ENCODE results near the gene METTL9. TPM values are rescaled to one million over a fixed set of nuclear protein-coding genes. Genes with fewer than 3 reads are reported as not detected.

The METTL9 gene
- total and polyA plus RNA-seq, 2 of the 13 experiments (the other 11 are each of a cell fraction or from before 2014, with no cell fraction given): 123 to 204 TPM

DNA sequence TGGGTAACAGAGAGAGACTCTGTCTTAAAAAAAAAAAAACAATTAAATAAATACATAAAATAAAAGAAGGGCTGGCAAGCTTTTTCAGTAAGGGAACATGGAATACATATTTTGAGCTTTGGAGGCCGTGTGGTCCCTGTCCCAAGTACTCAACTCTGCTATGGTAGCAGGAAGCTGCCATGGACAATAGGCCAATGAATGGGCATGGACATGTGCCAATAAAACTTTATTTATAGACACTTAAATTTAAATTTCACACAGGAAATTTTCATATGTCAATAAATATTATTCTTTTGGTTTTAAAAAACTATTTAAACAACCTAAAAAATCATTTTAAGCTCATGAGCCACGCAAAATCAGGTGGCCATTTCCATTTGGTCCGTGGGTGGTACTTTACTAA is 68.2 kb downstream of the METTL9 start:
- Histone ChIP-seq H3K27me3 (ENCODE audit: control insufficient read depth in 1 of 2, insufficient read depth in 2 of 2, low read length in 2 of 2) (no peaks in the 10 kb centered on the region; a peak in 1 of 5 replicates), H3K27ac (ENCODE audit: extremely low read length, insufficient read depth, low read length) (no peak overlapping the region), H3K9me3 (ENCODE audit: low read length) (no peaks in the 10 kb centered on the region), H4K20me1 (ENCODE audit: insufficient read depth, low read length) (no peaks in the 10 kb centered on the region), H3K36me3 (replicated peaks in 1 of 2; ENCODE audit: control insufficient read depth in 1 of 2, insufficient read depth in 2 of 2, low read length in 2 of 2) (no peaks in the 10 kb centered on the region), H3K4me3 (replicated peaks in 1 of 3; ENCODE audit: insufficient read depth in 1 of 3, low read depth in 2 of 3, low read length in 3 of 3) (no peak overlapping the region), H3K4me1 (ENCODE audit: insufficient read depth, low read length) (peaks cover 38% of the 10 kb centered on the region), H3K9ac (ENCODE audit: insufficient read depth, low read depth, low read length) (no peak overlapping the region), H2AFZ (ENCODE audit: low read length) (no peak overlapping the region), H3K79me2 (ENCODE audit: insufficient read depth, low read length) (no peaks in the 10 kb centered on the region), H3K4me2 (ENCODE audit: low read depth, low read length) (no peak overlapping the region)
- DNase-seq (ENCODE audit: low spot score) (no peak), ATAC-seq (no peak), FAIRE-seq (no peak)
- WGBS (ENCODE audit: low lambda C conversion rate): 73% methylated on average over 3 of the region's 3 CpGs
- TF ChIP-seq, protein P1, sequence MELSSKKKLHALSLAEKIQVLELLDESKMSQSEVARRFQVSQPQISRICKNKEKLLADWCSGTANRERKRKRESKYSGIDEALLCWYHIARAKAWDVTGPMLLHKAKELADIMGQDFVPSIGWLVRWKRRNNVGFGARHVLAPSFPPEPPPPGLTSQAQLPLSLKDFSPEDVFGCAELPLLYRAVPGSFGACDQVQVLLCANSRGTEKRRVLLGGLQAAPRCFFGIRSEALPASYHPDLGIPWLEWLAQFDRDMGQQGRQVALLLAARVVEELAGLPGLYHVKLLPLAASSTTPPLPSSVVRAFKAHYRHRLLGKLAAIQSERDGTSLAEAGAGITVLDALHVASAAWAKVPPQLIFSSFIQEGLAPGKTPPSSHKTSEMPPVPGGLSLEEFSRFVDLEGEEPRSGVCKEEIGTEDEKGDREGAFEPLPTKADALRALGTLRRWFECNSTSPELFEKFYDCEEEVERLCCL (CRISPR knock-in tag; IDR thresholded peaks at IDR 0.05; ENCODE audit: borderline replicate concordance): no peak
- TF ChIP-seq, protein P2, sequence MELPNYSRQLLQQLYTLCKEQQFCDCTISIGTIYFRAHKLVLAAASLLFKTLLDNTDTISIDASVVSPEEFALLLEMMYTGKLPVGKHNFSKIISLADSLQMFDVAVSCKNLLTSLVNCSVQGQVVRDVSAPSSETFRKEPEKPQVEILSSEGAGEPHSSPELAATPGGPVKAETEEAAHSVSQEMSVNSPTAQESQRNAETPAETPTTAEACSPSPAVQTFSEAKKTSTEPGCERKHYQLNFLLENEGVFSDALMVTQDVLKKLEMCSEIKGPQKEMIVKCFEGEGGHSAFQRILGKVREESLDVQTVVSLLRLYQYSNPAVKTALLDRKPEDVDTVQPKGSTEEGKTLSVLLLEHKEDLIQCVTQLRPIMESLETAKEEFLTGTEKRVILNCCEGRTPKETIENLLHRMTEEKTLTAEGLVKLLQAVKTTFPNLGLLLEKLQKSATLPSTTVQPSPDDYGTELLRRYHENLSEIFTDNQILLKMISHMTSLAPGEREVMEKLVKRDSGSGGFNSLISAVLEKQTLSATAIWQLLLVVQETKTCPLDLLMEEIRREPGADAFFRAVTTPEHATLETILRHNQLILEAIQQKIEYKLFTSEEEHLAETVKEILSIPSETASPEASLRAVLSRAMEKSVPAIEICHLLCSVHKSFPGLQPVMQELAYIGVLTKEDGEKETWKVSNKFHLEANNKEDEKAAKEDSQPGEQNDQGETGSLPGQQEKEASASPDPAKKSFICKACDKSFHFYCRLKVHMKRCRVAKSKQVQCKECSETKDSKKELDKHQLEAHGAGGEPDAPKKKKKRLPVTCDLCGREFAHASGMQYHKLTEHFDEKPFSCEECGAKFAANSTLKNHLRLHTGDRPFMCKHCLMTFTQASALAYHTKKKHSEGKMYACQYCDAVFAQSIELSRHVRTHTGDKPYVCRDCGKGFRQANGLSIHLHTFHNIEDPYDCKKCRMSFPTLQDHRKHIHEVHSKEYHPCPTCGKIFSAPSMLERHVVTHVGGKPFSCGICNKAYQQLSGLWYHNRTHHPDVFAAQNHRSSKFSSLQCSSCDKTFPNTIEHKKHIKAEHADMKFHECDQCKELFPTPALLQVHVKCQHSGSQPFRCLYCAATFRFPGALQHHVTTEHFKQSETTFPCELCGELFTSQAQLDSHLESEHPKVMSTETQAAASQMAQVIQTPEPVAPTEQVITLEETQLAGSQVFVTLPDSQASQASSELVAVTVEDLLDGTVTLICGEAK (IDR thresholded peaks at IDR 0.05): peak; percentile 34; the same call in 1 of the 2 replicates
- TF ChIP-seq, protein P2 (CRISPR knock-in tag; IDR thresholded peaks at IDR 0.05): peak; percentile 66; the same call in 1 of the 2 replicates
- TF ChIP-seq ZNF543 (CRISPR knock-in tag; IDR thresholded peaks at IDR 0.05): no peak
- ChIA-PET POLR2A (no interaction called here), CTCF (ENCODE audit: low intra/inter-chr PET ratio, low total read pairs) (no interaction called here)
- intact Hi-C loops (cut with micrococcal nuclease; ENCODE audit: unreplicated experiment): no loop called here
- in situ Hi-C loops (cut with HindIII; ENCODE audit: extremely low pct_ligation_motif_present, low pct_unique_long_range_greater_than_20kb): no loop called here
- BruUV-seq (replicated peaks): no TSS peak

Data from HepG2 (cell line).